K562 (cell line): Measurements from ENCODE around the gene ADGRA1. TPM values are rescaled to one million over a fixed set of nuclear protein-coding genes. Genes with fewer than 3 reads are reported as not detected.

Source experiments
- ATAC-seq: fragments of 200-7000 bp; cut with Tn5 transposase; 3 replicates; pipeline ENCODE4 v1.9.1; 2020; ENCODE audit warnings: moderate library complexity
- BruUV-seq: library from RNA; stranded (reverse); fragments of 400-500 nt; replicated peaks from 2 replicates; lab custom pipeline; 2021; lab: Mats Ljungman, UMichigan
- CTCF ChIA-PET: fragments of 300-600 bp; formaldehyde crosslinking; extraction: SDS; loops from one replicate; lab custom pipeline; 2021; ENCODE audit warnings: low intra/inter-chr PET ratio; lab: Yijun Ruan, JAX
- POLR2A ChIA-PET: fragments of 300-600, 350-650 bp; sonication (Branson Sonifier 250); formaldehyde crosslinking; extraction: SDS; loops from one replicate; lab custom pipeline; 2021; ENCODE audit warnings: antibody characterized with exemption, inconsistent platforms; lab: Yijun Ruan, JAX
- DNase-seq, 4 experiments: peaks; one replicate each; pipeline versions ENCODE4 v3.0.0 to v3.0.0-alpha.2; 2011 to 2018; ENCODE audit warnings: low spot score in 3 of 4, mixed read lengths in 3 of 4; ENCODE audit errors: extremely low read depth in 1 of 4
- FAIRE-seq: peaks from 2 replicates; lab custom pipeline; 2011; peaks lifted over from hg19 to GRCh38; lab: Jason Lieb, UNC
- H2AFZ ChIP-seq: 2 replicates; pipeline ENCODE4 v1.6.0; 2011; ENCODE audit warnings: low read depth, low read length, control low read depth, inconsistent platforms
- H3K27ac ChIP-seq: fragments of 200-600 bp; 3 replicates; pipeline ENCODE4 v1.8.0; 2011; ENCODE audit warnings: low read depth, mild to moderate bottlenecking, control low read depth, inconsistent platforms, low read length, moderate library complexity, mixed read lengths; ENCODE audit errors: extremely low read depth
- H3K27me3 ChIP-seq, 2 experiments: fragments of 300-600 bp in 1 of 2; 2 replicates in 1 of 2; 3 replicates in 1 of 2; pipeline versions ENCODE4 v1.6.0 to v1.8.0; 2011; ENCODE audit warnings: inconsistent platforms in 2 of 2, low read length in 2 of 2, mild to moderate bottlenecking in 1 of 2, mixed read lengths in 1 of 2, moderate library complexity in 1 of 2; ENCODE audit not compliant: control insufficient read depth in 2 of 2, insufficient read depth in 2 of 2
- H3K36me3 ChIP-seq: fragments of 300-600 bp; 3 replicates; pipeline ENCODE4 v1.8.0; 2011; ENCODE audit warnings: mild to moderate bottlenecking, low read length, inconsistent platforms; ENCODE audit not compliant: control insufficient read depth, insufficient read depth
- H3K4me1 ChIP-seq, 2 experiments: fragments of 200-600 bp in 1 of 2; replicated peaks in 1 of 2; 2 replicates in 1 of 2; 3 replicates in 1 of 2; pipeline versions ENCODE4 v1.5.1 to v1.8.0; 2011; ENCODE audit warnings: inconsistent platforms in 2 of 2, low read length in 2 of 2, mild to moderate bottlenecking in 1 of 2, mixed read lengths in 1 of 2, moderate library complexity in 1 of 2; ENCODE audit not compliant: control insufficient read depth in 2 of 2, insufficient read depth in 2 of 2
- H3K4me2 ChIP-seq: 2 replicates; pipeline ENCODE4 v1.6.1; 2011; ENCODE audit warnings: low read length, control low read depth, inconsistent platforms, mixed read lengths; ENCODE audit not compliant: insufficient read depth
- H3K4me3 ChIP-seq: fragments of 200-600 bp; sonication (generic), shearing (Covaris generic); 2 replicates; pipeline ENCODE4 v1.5.1; 2016; ENCODE audit warnings: control low read depth, inconsistent platforms
- H3K79me2 ChIP-seq: fragments of 200-600 bp; 3 replicates; pipeline ENCODE4 v1.8.0; 2011; ENCODE audit warnings: low read length, inconsistent platforms; ENCODE audit not compliant: control insufficient read depth, insufficient read depth
- H3K9ac ChIP-seq, 2 experiments: 2 replicates each; pipeline versions ENCODE4 v1.6.0 to v1.6.1; 2011; ENCODE audit warnings: low read depth in 2 of 2, low read length in 2 of 2, control low read depth in 1 of 2, inconsistent platforms in 1 of 2, mild to moderate bottlenecking in 1 of 2, mixed read lengths in 1 of 2; ENCODE audit not compliant: insufficient read depth in 1 of 2
- H3K9me1 ChIP-seq: one replicate; pipeline ENCODE4 v1.6.0; 2011; ENCODE audit warnings: inconsistent platforms, mild to moderate bottlenecking, low read length, moderate library complexity; ENCODE audit not compliant: control insufficient read depth, insufficient read depth
- H3K9me3 ChIP-seq: replicated peaks from 2 replicates; pipeline ENCODE4 v1.5.1; 2011; ENCODE audit warnings: low read depth, low read length, inconsistent platforms; ENCODE audit not compliant: control insufficient read depth, insufficient read depth
- H4K20me1 ChIP-seq: replicated peaks from 2 replicates; pipeline ENCODE4 v1.6.1; 2011; ENCODE audit warnings: low read length, inconsistent platforms, mixed read lengths; ENCODE audit not compliant: control insufficient read depth, insufficient read depth
- TRIM25 ChIP-seq: fragments of 450-650 bp; IDR thresholded peaks from 2 replicates; pipeline ENCODE4 v1.7.0; 2016; ENCODE audit warnings: borderline replicate concordance
- ZNF239 ChIP-seq: fragments of 250-450 bp; sonication (Bioruptor Pico); IDR thresholded peaks from 2 replicates; pipeline ENCODE4 v1.4.0; 2020; ENCODE audit warnings: mild to moderate bottlenecking
- WGBS: fragments of 100-300 bp; shearing (Covaris generic); methylation state at CpG from one replicate; pipeline ENCODE4 v1.1.6; 2016; ENCODE audit warnings: low coverage, mixed read lengths; ENCODE audit not compliant: insufficient coverage; ENCODE audit errors: missing lambda C conversion rate; 5-methylcytosine and 5-hydroxymethylcytosine counted together
- in situ Hi-C: fragments of 300-500 bp; cut with MboI; formaldehyde crosslinking; loops from 4 replicates; pipeline ENCODE4 v1.15.0; 2018; ENCODE audit warnings: inconsistent platforms, mixed read lengths
- intact Hi-C: fragments of 100-400 bp; cut with micrococcal nuclease; formaldehyde crosslinking; loops from 2 replicates; pipeline ENCODE4 v1.14.2; 2022
- polyA plus RNA-seq, 8 experiments: library from polyadenylated mRNA; depleted of rRNA in 4 of 8; stranded (reverse) in 5 of 8; unstranded in 3 of 8; fragments of >200 nt; fragmentation: Nextera tagmentation in 2 of 8; fragmentation: Illumina TruSeq in 1 of 8; extraction: Ambion mirVana in 2 of 8; extraction: Trizol in 1 of 8; gene quantifications; 2 replicates each; pipeline versions ENCODE4 v1.2.1 to v1.2.3, GENCODE V29; 2011 to 2014; ENCODE audit warnings: inconsistent platforms in 1 of 8, missing spikeins in 1 of 8
- total RNA-seq, 7 experiments: library from RNA; depleted of rRNA in 6 of 7; stranded (reverse); fragments of >200 nt in 6 of 7; fragmentation: Illumina TruSeq in 2 of 7; extraction: Trizol in 2 of 7; gene quantifications; 2 replicates each; pipeline versions ENCODE4 v1.2.1 to v1.2.3, GENCODE V29; 2011 to 2021; ENCODE audit warnings: low replicate concordance in 1 of 7

Gene ADGRA1
- total and polyA plus RNA-seq, 9 of the 15 experiments (the other 6 are each of a cell fraction or from before 2014, with no cell fraction given): not detected

GRCh38 chr10:133070810-133071209 is 16.9 kb upstream of the ADGRA1 start (continued):
- TF ChIP-seq TRIM25: no peak

- H3K9ac ChIP-seq: no peak overlapping the region
- peaks cover 4 to 50% of the 10 kb centered on the region in 2 experiments; a peak in 3 of 5 replicates for H3K27me3 ChIP-seq
- H4K20me1 ChIP-seq: no peaks in the 10 kb centered on the region
- intact Hi-C loops (no loop called here), in situ Hi-C loops (no loop called here)
- no TSS peak for BruUV-seq
- H3K4me3 ChIP-seq: no peak overlapping the region
- H2AFZ ChIP-seq: no peak overlapping the region
- FAIRE-seq (no peak), DNase-seq (no peak), ATAC-seq (no peak)
- ChIA-PET POLR2A (no interaction called here), CTCF (no interaction called here)
- H3K36me3 ChIP-seq: no peaks in the 10 kb centered on the region
- no peaks in the 10 kb centered on the region for H3K9me3 ChIP-seq
- no peaks in the 10 kb centered on the region for H3K9me1 ChIP-seq
- 3% methylated on average over 5 of the region's 11 CpGs for WGBS
- H3K79me2 ChIP-seq: no peaks in the 10 kb centered on the region
- H3K4me2 ChIP-seq: no peak overlapping the region
- H3K27ac ChIP-seq: no peak overlapping the region
- H3K4me1 ChIP-seq: peaks cover 0 to 16% of the 10 kb centered on the region in 2 experiments; a peak in 2 of 5 replicates
- no peak for TF ChIP-seq ZNF239 (CRISPR knock-in tag)
Measured at GRCh38 chr10:133071733-133072132, 16.0 kb upstream of the ADGRA1 start.
